ENCODE data around the gene SAMD11.
"Not testable (repeated sequence)": the region's sequence is repeated elsewhere in the genome, so short reads cannot be mapped to it uniquely, and the experiment has no call there.

Gene SAMD11

GRCh38 chr1:934991-935750 lies 11.4 kb downstream of the SAMD11 start:
- no peak for DNase-seq

- no peak for DNase-seq
These were observed 12.1 kb downstream of the SAMD11 start for GRCh38 chr1:935751-936231.

GRCh38 chr1:936348-937264 lies 12.9 kb downstream of the SAMD11 start:
- no peak for DNase-seq

- no peak for DNase-seq
These were observed 13.8 kb downstream of the SAMD11 start for GRCh38 chr1:937521-937920.

DNA sequence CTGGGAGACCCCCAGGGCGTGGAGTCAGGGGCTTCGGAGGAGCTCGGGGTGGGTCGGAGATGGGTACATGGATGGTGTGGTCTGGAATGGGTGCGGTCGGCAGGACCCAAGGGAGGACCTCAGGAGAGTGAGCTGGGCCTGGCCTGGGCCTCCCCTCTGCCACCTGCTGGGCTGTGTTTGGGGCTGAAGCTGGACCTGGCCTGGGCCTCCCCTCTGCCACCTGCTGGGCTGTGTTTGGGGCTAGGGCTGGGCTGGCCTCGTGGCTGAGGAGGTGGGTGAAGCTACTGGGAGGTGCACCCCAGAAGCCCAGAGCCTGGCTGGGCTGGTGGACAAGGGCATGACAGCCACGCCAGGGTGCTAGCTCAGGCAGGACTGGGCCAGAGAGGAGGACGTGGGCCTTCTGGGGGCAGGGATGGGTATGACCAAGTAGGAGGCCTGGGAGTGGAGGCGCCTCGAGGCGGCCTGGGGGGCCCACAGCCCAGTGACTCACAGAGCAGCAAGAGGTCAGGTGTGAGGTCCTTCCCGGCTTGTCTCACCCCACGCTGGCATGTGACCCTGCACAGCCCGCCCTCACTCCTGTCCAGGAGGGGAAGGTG lies 14.5 kb downstream of the SAMD11 start:
- no peak for DNase-seq

DNA sequence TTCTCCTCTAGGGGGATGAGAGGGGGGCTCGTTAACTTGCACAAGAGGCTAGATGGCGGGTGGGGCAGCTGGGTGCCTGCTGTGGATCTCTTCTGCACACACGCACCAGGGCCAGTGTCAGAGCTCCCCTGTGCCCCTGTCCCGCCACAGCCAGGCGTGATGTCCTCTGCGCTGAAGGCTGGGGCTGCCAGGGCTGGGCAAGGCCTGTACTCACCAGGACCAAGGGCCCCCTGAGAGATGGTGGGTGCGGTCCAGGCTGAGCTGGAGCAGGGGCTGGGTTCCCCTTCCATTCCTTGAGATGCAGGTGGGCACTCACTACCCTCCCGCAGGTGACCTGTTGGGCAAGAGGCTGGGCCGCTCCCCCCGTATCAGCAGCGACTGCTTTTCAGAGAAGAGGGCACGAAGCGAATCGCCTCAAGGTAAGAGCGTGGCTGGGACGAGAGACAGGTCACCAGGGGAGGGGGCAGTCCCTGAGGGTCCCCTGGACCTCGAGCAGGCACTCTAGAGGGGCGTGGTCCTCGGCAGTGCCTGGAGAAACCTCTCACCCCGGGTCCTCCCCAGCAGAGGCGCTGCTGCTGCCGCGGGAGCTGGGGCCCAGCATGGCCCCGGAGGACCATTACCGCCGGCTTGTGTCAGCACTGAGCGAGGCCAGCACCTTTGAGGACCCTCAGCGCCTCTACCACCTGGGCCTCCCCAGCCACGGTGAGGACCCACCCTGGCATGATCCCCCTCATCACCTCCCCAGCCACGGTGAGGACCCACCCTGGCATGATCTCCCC lies 15.2 kb downstream of the SAMD11 start:
- DNase-seq: no peak

DNA sequence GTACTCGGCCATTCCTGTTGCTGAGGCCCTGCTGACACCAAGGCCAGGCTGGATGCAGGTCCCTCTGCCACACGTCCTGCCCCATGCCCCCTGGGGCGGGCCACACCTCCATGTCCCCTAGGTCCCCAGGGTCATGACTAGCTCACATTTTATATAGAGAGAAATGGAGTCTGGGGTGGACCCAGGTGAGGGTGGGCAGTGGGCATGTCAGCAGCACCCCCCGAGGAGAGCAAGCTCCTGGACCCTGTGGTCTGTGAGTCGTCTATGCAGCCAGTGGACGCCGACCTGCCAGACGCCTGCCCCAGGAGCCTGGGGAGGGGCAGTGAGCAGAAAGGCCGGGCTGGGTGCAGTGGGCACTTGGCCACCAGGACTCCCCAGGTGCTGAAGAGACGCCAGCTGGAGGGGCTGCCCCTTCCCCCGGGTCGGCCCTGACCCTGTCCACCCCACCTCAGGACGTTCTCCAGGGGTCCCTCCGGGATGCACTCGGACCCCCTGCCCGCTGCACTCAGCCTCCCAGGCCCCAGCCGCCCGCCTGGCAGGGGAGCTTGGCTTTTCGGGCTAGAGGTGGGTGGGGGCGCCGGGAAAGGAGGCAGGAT lies 15.9 kb downstream of the SAMD11 start:
- DNase-seq: no peak

GRCh38 chr1:940107-941014 lies 16.6 kb downstream of the SAMD11 start:
- no peak for DNase-seq

- DNase-seq: no peak
These were observed 17.4 kb downstream of the SAMD11 start for GRCh38 chr1:941015-941587.

GRCh38 chr1:941588-942383 lies 18.1 kb downstream of the SAMD11 start:
- DNase-seq: no peak

- DNase-seq: no peak
These were observed 18.7 kb downstream of the SAMD11 start for GRCh38 chr1:942411-942821.

DNA sequence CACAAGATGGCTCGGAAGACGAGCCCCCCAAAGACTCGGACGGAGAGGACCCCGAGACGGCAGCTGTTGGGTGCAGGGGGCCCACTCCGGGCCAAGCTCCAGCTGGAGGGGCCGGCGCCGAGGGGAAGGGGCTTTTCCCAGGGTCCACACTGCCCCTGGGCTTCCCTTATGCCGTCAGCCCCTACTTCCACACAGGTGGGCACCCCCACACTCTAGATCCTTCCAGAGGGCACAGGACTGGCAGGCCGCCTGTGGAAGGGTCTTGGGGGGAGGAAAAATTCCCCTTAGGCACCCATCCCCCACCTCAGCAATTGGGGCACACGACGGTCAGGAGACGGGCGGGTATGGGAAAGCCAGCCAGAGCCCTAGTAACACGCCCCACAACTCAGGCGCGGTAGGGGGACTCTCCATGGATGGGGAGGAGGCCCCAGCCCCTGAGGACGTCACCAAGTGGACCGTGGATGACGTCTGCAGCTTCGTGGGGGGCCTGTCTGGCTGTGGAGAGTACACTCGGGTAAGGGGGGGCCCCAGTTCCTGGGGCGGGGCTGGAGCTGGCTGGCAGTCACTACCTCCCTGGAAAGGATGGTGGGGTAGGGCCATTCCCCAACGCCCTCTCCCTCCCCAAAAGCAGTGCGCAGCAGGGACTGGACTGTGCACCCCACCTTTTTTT lies 19.3 kb downstream of the SAMD11 start:
- DNase-seq: no peak

- no peak for DNase-seq
These were observed 20.0 kb downstream of the SAMD11 start for GRCh38 chr1:943545-944340.

- DNase-seq: no peak
These were observed 20.9 kb downstream of the SAMD11 start for GRCh38 chr1:944341-945325.

DNA sequence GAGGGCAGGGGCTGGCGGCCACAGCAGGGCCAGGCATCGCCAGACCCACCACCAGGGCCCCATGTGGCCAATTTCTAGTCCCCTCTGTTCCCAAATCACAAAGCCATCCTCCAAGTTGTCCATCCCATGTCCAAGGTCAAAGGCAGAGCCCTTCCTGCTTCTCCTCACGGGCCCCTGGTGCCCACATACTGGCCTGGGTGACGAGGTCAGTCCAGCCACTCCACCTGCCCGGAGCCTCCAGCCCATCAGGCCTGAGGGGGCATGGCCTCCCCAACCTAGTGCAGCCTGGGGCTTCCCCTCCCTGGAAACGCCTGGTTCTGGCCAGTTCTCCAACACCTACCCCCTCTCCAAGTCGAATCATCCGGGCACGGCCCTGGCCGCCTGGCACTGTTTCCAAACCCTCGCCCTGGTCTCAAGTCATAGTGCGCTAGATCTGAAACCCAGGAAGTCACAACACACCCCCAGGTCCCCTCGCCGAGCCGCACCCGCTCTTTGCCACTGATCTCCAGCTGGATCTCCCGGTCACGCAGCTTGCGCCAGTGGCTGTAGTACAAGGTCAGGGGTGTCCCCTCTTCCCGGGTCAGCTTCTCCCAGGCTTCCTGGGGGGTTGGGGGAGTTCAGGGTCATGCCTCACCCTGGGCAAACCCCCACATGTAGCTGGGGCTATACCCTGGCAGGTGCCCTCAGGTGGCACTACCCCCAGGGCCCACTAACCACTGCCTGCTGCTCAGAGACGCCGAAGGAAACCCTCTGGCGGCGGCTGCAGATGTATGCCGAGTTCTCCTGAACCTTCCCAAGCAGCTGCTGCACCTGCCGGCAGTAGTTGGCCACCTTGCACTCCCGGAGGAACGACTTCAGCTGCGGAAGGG lies 22.2 kb downstream of the SAMD11 start:
- no peak for DNase-seq

DNA sequence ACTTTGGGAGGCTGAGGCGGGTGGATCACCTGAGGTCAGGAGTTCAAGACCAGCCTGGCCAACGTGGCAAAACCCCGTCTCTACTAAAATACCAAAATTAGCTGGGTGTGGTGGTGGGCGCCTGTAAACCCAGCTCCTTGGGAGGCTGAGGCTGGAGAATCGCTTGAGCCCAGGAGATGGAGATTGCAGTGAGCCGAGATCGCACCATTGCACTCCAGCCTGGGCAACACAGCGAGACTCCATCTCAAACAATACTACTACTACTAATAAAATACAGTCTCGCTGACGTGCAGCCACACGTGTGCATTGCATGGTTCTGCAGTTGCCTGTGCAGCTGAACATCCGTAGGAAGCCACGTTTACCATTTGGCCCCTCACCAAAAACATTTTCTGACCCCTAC lies 23.1 kb downstream of the SAMD11 start:
- DNase-seq: not testable (repeated sequence)

Data from CD4-positive, alpha-beta T cell treated with Interleukin-10 for 1 hour (primary cell).